Erythroblast (primary cell): ENCODE data around the gene PTGFRN.

Source experiments
- DNase-seq, 2 experiments: peaks; one replicate each; lab custom pipeline; 2025; lab: John Stamatoyannopoulos, UW
- GATA1 ChIP-seq: IDR thresholded peaks from 2 replicates; pipeline ENCODE4 v1.6.1; 2011; ENCODE audit warnings: low read depth, mild to moderate bottlenecking, control low read depth, low read length, moderate library complexity
- POLR2A ChIP-seq: IDR thresholded peaks from 2 replicates; pipeline ENCODE4 v1.6.1; 2011; ENCODE audit warnings: mild to moderate bottlenecking, low read length

The PTGFRN gene

GRCh38 chr1:116991171-116991845, 81.6 kb downstream of the PTGFRN start:
- DNase-seq, result no peak
- TF ChIP-seq GATA1, result no peak
- TF ChIP-seq POLR2A, result no peak

GRCh38 chr1:116991918-116992317, 82.2 kb downstream of the PTGFRN start:
- no peak for DNase-seq
- TF ChIP-seq POLR2A, result no peak
- no peak for TF ChIP-seq GATA1

GRCh38 chr1:116993286-116993685, 83.6 kb downstream of the PTGFRN start:
- DNase-seq, result no peak
- TF ChIP-seq GATA1 (no peak), POLR2A (no peak)

DNA sequence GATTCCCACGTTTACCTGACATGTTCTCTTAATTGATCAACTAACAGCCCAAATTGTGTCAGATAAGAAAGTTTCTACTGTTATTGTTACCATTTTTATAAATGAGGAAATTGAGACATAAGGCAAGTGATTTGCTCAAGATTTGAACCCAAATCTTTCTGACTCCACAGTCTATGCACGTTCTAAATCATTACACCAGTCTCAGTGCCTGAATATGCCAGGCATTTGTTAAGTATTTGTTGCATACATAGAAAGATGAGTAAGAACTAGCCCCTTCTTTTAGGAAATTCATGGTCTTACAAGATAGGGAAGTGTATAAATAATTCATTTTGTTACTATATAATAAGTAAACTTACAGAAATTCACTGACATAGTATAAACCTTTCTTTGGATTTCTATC, 84.7 kb downstream of the PTGFRN start:
- TF ChIP-seq GATA1 (no peak), POLR2A (no peak)
- no peak for DNase-seq

DNA sequence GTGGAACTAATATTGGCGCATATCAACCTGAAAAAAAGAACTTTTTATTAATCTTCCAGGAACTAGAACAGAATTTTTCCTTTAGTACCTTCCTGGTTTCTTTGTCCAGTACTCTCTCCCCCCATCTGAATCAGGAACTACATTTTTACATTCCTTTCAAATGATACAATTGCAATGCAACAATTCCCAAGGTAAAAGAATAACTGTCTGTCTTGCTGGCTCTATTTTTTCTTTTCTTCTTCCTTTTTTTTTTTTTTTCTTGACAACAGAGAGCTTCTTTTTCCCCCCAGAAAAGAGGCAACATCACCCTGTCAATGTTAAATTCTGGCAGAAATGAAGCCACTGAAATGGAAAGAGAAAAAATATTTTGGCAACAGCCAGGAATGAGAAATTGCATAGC, 87.3 kb downstream of the PTGFRN start:
- TF ChIP-seq GATA1, result no peak

GRCh38 chr1:116997636-116998035, 87.9 kb downstream of the PTGFRN start:
- no peak for DNase-seq
- TF ChIP-seq POLR2A, result no peak
- TF ChIP-seq GATA1, result no peak

More for the DNA sequence above, 87.3 kb downstream of the PTGFRN start:
- no peak for DNase-seq

- TF ChIP-seq GATA1, result no peak
- no peak for TF ChIP-seq POLR2A
- no peak for DNase-seq
Observed at GRCh38 chr1:116999596-116999995, 89.9 kb downstream of the PTGFRN start.

DNA sequence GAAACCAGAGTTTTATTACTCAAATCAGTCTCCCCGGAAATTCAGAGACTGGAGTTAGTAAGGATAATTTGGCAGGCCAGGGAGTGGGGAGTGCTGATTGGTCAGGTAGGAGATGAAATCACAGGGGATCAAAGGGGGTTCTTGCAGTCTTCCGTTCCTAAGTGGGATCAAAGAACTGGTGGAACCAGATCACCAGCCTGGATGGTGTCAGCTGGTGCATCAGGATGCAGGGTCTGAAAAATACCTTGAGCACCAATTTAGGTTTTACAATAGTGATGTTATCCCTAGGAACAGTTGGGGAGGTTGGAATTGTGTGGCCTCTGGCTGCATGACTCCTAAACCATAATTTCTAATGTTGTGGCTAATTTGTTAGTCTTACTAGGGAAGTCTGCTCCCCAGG, 90.4 kb downstream of the PTGFRN start:
- TF ChIP-seq GATA1 (no peak), POLR2A (no peak)
- no peak for DNase-seq

GRCh38 chr1:117001254-117001927, 91.7 kb downstream of the PTGFRN start, which contains the start of gene CD101:
Gene CD101 (plus strand): TSS chr1:117001760. CDS start chr1:117001818, 58 bp downstream.
- DNase-seq, result no peak

DNA sequence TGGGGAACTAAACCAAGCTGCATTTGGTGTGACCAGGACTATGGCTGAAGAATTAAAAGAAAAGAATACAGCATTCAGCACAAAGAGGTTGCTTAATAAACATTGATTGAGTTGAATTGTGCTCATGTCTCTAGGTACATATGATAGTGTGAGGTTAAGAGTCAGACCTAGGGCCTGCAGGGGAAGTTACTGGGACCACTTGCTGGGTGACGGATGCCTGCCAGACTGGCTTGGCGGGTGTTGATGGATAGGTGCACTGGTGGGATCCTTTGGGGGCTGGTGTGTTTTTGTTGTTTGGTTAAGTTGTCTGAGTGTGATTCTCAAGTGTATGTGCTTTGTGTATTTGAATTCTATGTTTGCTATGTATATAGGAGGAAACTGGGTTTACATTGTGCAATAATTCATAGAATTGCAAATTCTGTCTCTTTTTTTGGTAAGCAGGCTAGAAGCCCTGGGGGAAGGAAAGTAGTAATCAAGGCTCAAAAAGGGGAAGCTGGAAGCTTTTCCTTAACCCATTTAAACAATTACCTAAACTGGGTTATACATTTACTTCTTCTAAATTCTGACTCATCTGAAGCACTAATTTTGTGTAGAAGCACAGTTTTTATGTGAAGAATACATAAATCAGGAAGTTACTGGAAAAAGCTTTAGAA, 93.6 kb downstream of the PTGFRN start:
- TF ChIP-seq POLR2A (no peak), GATA1 (no peak)
- DNase-seq, result no peak

More at GRCh38 chr1:117001254-117001927, 91.7 kb downstream of the PTGFRN start, which contains the start of gene CD101:
- no peak for TF ChIP-seq POLR2A
- no peak for TF ChIP-seq GATA1

DNA sequence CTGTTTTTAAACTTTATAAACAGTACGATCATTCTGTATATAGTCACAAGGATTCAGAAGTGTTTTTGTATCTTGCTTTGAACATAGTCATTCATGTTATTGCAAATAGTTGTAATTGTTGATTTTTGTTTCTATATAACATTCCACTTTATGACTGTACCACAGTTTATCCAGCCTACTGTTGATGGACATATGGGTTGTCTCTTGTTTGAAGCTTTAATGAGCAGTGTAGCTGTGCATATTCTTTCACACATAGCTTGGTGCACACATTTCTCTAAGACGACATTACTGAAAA, 98.0 kb downstream of the PTGFRN start:
- TF ChIP-seq POLR2A (no peak), GATA1 (no peak)
- DNase-seq, result no peak

- DNase-seq, result no peak
- no peak for TF ChIP-seq GATA1
- no peak for TF ChIP-seq POLR2A
Observed at GRCh38 chr1:117008656-117009055, 98.9 kb downstream of the PTGFRN start.

DNA sequence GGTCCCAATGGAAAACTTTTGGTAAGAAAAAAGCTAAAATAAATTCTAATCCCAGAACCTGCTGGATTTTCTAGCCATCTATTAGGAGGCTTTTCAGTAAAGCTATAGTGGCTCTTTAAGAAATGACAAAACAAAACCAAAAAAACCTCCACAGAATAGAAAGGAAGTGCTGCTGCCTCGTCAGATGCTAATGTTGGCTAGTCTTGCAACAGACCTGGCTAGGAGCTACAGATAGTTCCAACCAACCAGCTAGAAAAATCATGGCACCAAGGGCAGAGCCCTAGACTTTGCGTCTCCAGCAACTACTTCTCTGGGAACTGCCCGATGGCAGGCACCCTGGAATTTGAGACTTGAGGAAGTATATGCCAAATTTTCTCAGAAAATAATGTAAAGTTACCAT, 99.4 kb downstream of the PTGFRN start:
- no peak for DNase-seq

GRCh38 chr1:117010310-117010969, 100.7 kb downstream of the PTGFRN start:
- no peak for TF ChIP-seq POLR2A
- TF ChIP-seq GATA1, result no peak
- no peak for DNase-seq

More for the DNA sequence above, 99.4 kb downstream of the PTGFRN start:
- TF ChIP-seq GATA1, result no peak
- TF ChIP-seq POLR2A, result no peak
